ENCODE measurements around the gene XAB2. TPM values are rescaled to one million over a fixed set of nuclear protein-coding genes. Genes with fewer than 3 reads are reported as not detected.

XAB2 gene
- total RNA-seq, 1 donor from 2014 or later, result 43.9 TPM

DNA sequence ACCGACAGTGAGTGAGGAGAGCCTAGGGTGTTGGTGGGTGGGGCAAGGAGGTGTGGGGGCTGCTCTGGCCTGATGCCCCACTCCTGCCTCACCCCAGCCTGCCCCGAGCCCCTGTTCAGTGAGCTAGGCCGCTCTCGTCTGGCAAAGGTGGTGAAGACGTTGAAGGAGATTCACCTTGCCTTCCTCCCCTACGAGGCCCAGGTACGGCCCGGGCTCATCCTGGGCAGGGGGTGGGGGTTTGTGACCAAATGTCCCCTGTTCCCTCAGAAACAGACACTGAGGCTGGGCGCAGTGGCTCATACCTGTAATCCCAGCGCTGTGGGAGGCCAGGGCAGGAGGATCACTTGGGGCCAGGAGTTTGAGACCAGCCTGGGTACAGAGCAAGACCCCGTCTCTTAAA lies 11.5 kb upstream of the XAB2 start:
- no peak for DNase-seq (ENCODE audit: low spot score in 2 of 2, unreplicated experiment in 2 of 2)
- TF ChIP-seq, protein P1, sequence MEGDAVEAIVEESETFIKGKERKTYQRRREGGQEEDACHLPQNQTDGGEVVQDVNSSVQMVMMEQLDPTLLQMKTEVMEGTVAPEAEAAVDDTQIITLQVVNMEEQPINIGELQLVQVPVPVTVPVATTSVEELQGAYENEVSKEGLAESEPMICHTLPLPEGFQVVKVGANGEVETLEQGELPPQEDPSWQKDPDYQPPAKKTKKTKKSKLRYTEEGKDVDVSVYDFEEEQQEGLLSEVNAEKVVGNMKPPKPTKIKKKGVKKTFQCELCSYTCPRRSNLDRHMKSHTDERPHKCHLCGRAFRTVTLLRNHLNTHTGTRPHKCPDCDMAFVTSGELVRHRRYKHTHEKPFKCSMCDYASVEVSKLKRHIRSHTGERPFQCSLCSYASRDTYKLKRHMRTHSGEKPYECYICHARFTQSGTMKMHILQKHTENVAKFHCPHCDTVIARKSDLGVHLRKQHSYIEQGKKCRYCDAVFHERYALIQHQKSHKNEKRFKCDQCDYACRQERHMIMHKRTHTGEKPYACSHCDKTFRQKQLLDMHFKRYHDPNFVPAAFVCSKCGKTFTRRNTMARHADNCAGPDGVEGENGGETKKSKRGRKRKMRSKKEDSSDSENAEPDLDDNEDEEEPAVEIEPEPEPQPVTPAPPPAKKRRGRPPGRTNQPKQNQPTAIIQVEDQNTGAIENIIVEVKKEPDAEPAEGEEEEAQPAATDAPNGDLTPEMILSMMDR (IDR thresholded peaks at IDR 0.05; ENCODE audit: unreplicated experiment), result no peak
- Mint-ChIP-seq H3K27me3 (ENCODE audit: low read depth) (peaks cover 21% of the 10 kb centered on the region), H3K4me1 (peaks cover 2% of the 10 kb centered on the region), H3K27ac (no peak overlapping the region), H3K36me3 (peaks cover 4% of the 10 kb centered on the region), H3K9me3 (no peaks in the 10 kb centered on the region), H3K4me3 (no peak overlapping the region)

GRCh38 chr19:7639863-7640348 lies 10.6 kb upstream of the XAB2 start:
- peaks cover 28% of the 10 kb centered on the region for H3K27me3 Mint-ChIP-seq (ENCODE audit: low read depth)
- no peak for DNase-seq (ENCODE audit: low spot score in 2 of 2, unreplicated experiment in 2 of 2)

GRCh38 chr19:7638802-7639465 lies 9.6 kb upstream of the XAB2 start:
- Mint-ChIP-seq H3K4me3 (peak overlapping the region; percentile 33), H3K27ac (no peak overlapping the region)

More at GRCh38 chr19:7639863-7640348, 10.6 kb upstream of the XAB2 start:
- peaks cover 2% of the 10 kb centered on the region for H3K4me1 Mint-ChIP-seq
- TF ChIP-seq, protein P1 (IDR thresholded peaks at IDR 0.05; ENCODE audit: unreplicated experiment), result no peak
- H3K36me3 Mint-ChIP-seq, result peaks cover 4% of the 10 kb centered on the region
- no peak overlapping the region for H3K27ac Mint-ChIP-seq
- H3K9me3 Mint-ChIP-seq, result no peaks in the 10 kb centered on the region
- no peak overlapping the region for H3K4me3 Mint-ChIP-seq

GRCh38 chr19:7637374-7638256 lies 8.3 kb upstream of the XAB2 start:
- no peaks in the 10 kb centered on the region for H3K36me3 Mint-ChIP-seq
- H3K4me1 Mint-ChIP-seq, result peaks cover 2% of the 10 kb centered on the region
- peak overlapping the region; percentile 72 for H3K4me3 Mint-ChIP-seq
- TF ChIP-seq, protein P1 (IDR thresholded peaks at IDR 0.05; ENCODE audit: unreplicated experiment), result no peak
- no peaks in the 10 kb centered on the region for H3K9me3 Mint-ChIP-seq
- DNase-seq (ENCODE audit: low spot score in 2 of 2, unreplicated experiment in 2 of 2), result no peak
- peaks cover 31% of the 10 kb centered on the region for H3K27me3 Mint-ChIP-seq (ENCODE audit: low read depth)
- peak overlapping the region; percentile 47 for H3K27ac Mint-ChIP-seq

More at GRCh38 chr19:7638802-7639465, 9.6 kb upstream of the XAB2 start:
- TF ChIP-seq, protein P1 (IDR thresholded peaks at IDR 0.05; ENCODE audit: unreplicated experiment), result no peak
- Mint-ChIP-seq H3K36me3 (no peaks in the 10 kb centered on the region), H3K4me1 (peaks cover 2% of the 10 kb centered on the region), H3K9me3 (no peaks in the 10 kb centered on the region), H3K27me3 (ENCODE audit: low read depth) (peaks cover 31% of the 10 kb centered on the region)
- DNase-seq (ENCODE audit: low spot score in 2 of 2, unreplicated experiment in 2 of 2), result no peak

DNA sequence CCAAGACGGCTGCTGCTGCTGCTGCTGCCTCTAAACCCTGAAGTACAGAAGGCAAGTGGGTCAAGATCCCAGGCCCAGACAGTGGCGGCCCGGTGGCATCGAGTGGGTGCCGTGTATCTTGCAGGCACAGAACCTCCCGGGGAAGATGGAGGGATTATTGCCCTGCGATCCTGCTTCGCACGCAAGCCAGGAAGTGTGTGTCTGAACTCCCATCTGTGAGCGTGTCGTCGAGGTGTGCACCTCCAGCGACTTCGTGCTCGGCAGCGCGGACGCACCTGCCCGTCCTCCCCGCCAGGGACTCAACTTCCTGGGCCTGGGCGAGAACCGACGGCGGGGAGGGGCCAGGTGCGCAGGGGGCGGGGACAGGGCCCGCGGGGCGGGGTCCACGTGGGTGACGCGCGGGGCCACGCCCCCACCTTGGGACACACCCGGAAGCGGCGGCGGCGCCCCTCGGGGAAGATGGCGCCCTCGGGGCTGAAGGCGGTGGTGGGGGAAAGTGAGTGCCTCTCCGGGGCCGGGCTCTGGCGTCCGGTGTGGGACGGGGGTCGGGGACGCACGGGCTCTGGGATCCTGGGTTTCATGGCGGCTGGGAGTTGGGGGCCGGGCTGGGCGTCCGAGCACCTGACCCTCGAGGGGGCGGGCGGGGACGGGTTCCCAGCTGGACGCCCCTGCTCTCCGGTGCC lies 7.5 kb upstream of the XAB2 start, which contains the start of gene STXBP2:
Gene STXBP2 (plus strand): TSS at position 420 of the 683 bp plus-strand sequence. CDS start 40 bp downstream, at position 460.
- Mint-ChIP-seq H3K27me3 (ENCODE audit: low read depth) (peaks cover 31% of the 10 kb centered on the region), H3K4me3 (peak within 1 kb of the TSS; percentile 72), H3K36me3 (no peaks in the 10 kb centered on the region), H3K27ac (peak within 1 kb of the TSS; percentile 47), H3K4me1 (peaks cover 2% of the 10 kb centered on the region), H3K9me3 (no peaks in the 10 kb centered on the region)
- TF ChIP-seq, protein P1 (IDR thresholded peaks at IDR 0.05; ENCODE audit: unreplicated experiment), result peak; percentile 8
- DNase-seq (ENCODE audit: low spot score in 2 of 2, unreplicated experiment in 2 of 2), result peak; percentile 76 to 85
